ENCODE measurements around the gene AZU1.
"Not testable (repeated sequence)": the region's sequence is repeated elsewhere in the genome, so short reads cannot be mapped to it uniquely, and the experiment has no call there.

Gene AZU1

DNA sequence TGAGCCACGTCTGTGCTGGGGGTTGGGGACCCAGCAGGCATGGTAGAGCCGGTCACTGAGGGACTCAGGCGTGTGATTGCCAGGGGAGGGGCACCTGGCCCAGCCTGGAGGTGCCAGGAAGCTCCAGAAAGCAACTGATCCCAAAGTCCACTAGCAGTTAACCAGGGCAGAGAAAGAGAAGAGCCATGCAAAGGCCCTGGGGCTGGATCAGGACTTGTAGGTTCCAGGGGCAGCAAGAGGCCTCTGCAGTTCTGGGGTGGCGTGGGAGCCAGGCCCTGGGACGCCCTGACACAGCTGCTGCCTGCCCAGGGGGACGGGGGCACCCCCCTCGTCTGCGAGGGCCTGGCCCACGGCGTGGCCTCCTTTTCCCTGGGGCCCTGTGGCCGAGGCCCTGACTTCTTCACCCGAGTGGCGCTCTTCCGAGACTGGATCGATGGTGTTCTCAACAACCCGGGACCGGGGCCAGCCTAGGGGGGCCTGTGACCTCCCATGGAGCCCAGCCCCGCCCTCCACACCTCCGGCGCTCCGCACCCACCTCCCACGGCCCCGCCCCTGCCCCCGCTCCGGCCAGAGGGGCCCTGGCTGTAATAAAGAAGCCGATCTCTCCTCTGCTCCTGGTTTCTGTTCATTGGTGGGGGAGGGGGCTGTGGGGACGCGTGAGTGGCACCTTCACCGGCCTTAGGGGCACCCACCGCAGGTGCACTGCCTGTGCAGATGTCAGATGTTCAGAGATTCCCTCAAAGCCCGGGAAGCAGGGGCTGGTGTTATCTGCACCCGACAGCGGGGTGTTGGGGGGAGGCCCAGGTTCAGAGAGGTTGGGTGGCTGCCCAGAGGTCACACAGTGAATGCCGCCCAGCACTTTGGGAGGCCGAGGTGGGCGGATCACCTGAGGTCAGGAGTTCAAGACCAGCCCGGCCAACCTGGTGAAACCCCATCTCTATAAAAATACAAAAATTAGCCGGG is 4.1 kb downstream of the AZU1 start:
- H3K36me3 Mint-ChIP-seq (ENCODE audit: low read depth) = no peaks in the 10 kb centered on the region
- TF ChIP-seq, protein P1, sequence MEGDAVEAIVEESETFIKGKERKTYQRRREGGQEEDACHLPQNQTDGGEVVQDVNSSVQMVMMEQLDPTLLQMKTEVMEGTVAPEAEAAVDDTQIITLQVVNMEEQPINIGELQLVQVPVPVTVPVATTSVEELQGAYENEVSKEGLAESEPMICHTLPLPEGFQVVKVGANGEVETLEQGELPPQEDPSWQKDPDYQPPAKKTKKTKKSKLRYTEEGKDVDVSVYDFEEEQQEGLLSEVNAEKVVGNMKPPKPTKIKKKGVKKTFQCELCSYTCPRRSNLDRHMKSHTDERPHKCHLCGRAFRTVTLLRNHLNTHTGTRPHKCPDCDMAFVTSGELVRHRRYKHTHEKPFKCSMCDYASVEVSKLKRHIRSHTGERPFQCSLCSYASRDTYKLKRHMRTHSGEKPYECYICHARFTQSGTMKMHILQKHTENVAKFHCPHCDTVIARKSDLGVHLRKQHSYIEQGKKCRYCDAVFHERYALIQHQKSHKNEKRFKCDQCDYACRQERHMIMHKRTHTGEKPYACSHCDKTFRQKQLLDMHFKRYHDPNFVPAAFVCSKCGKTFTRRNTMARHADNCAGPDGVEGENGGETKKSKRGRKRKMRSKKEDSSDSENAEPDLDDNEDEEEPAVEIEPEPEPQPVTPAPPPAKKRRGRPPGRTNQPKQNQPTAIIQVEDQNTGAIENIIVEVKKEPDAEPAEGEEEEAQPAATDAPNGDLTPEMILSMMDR (IDR thresholded peaks at IDR 0.05) = no peak
- peaks cover 8% of the 10 kb centered on the region for H3K27me3 Mint-ChIP-seq (ENCODE audit: low read depth, poor library complexity)
- H3K27ac Mint-ChIP-seq = no peak overlapping the region
- H3K4me1 Mint-ChIP-seq = peaks cover 14% of the 10 kb centered on the region
- no peak overlapping the region for H3K4me3 Mint-ChIP-seq
- no peak for DNase-seq
- no peaks in the 10 kb centered on the region for H3K9me3 Mint-ChIP-seq

DNA sequence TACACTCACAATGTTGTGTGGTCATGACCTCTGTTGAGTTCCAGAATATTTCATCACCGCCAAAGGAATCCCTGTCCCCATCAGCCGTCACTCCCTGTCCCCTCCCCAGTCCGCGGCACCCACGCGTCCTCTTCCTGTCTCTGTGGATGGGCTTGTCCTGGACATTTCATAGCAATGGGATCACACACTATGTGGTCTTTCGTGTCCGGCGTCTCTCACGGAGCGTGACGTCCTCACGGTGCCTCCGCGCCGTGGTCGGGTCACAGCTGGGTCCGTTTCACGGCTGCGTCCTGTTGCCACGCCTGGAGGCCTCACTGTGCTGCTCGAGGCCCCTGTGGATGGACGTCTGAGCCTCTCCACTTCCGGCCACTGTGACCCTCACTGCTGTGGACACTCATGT is 6.6 kb downstream of the AZU1 start:
- H3K4me3 Mint-ChIP-seq = no peak overlapping the region
- H3K9me3 Mint-ChIP-seq = no peaks in the 10 kb centered on the region
- TF ChIP-seq, protein P1 (IDR thresholded peaks at IDR 0.05) = no peak
- peaks cover 14% of the 10 kb centered on the region for H3K4me1 Mint-ChIP-seq
- peaks cover 8% of the 10 kb centered on the region for H3K27me3 Mint-ChIP-seq (ENCODE audit: low read depth, poor library complexity)
- H3K27ac Mint-ChIP-seq = no peak overlapping the region
- DNase-seq = no peak
- H3K36me3 Mint-ChIP-seq (ENCODE audit: low read depth) = no peaks in the 10 kb centered on the region

DNA sequence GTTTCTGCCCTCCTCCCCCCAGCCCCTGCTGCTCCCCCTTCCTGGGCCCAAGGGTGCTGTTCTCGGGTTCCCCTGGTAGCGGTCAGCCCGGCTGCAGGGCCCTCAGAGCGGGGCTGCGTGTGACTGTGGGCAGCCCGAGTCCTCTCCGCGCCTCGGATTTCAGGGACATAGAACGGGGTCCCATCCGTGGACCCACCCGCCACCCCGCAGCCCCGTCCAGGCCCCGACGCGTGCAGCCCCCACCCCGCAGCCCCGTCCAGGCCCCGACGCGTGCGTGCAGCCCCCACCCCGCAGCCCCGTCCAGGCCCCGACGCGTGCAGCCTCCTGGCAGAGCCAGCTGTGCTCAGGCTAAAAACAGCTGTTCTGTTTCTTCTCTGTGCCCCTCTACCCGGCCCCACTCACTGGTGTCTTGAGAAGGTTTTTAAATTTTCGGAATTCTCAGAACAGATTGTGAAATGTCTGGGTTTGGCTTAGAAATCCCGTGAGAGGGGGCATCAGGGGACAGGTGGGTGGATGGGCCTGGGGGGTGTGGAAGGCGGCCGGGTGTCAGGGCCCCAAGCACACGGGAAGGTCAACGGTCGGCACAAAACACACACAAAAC is 7.7 kb downstream of the AZU1 start:
- no peaks in the 10 kb centered on the region for H3K36me3 Mint-ChIP-seq (ENCODE audit: low read depth)
- H3K27ac Mint-ChIP-seq = no peak overlapping the region
- H3K27me3 Mint-ChIP-seq (ENCODE audit: low read depth, poor library complexity) = peaks cover 8% of the 10 kb centered on the region
- H3K4me3 Mint-ChIP-seq = no peak overlapping the region
- no peak for DNase-seq
- no peaks in the 10 kb centered on the region for H3K9me3 Mint-ChIP-seq
- TF ChIP-seq, protein P1 (IDR thresholded peaks at IDR 0.05) = no peak
- peaks cover 14% of the 10 kb centered on the region for H3K4me1 Mint-ChIP-seq

DNA sequence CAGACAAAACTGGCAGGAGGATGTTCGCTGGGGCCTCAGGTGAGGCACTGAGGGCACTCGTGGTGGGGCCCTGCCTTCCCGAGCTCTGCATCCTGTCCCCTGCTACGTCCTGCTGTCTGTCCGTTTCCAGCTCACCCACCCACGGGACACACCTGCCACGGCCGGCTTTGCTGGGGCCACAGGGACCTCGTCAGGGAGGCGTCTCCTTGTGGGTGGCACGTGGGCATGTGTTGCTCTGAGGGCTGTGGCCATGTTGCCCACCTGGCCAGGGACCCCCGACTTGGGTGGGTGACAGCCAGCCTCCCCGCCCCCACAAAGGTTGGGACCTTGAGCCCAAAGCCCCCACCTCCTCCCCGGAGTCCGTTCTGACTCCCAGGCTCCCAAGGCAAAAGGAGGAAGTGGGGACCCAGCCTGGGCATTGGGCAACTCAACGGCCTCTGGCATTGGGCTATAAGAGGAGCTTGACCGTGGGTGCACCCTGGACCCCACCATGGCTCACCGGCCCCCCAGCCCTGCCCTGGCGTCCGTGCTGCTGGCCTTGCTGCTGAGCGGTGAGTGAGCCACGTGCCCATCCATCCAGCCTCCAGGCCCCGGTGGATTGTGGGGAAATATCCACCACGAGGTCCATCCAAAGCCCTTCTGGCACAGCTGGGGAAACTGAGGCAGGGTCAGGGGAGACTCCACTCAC is 13.0 kb downstream of the AZU1 start, which contains the start of gene PRTN3:
Gene PRTN3 (plus strand): TSS at position 481 of the 688 bp plus-strand sequence. CDS start 10 bp downstream, at position 491.
- no peaks in the 10 kb centered on the region for H3K9me3 Mint-ChIP-seq
- H3K27ac Mint-ChIP-seq = no peak within 1 kb of the TSS
- H3K36me3 Mint-ChIP-seq (ENCODE audit: low read depth) = no peaks in the 10 kb centered on the region
- H3K4me3 Mint-ChIP-seq = peak within 1 kb of the TSS; percentile 45
- no peak for DNase-seq
- TF ChIP-seq, protein P1 (IDR thresholded peaks at IDR 0.05) = no peak
- H3K27me3 Mint-ChIP-seq (ENCODE audit: low read depth, poor library complexity) = peaks cover 40% of the 10 kb centered on the region
- peaks cover 19% of the 10 kb centered on the region for H3K4me1 Mint-ChIP-seq

DNA sequence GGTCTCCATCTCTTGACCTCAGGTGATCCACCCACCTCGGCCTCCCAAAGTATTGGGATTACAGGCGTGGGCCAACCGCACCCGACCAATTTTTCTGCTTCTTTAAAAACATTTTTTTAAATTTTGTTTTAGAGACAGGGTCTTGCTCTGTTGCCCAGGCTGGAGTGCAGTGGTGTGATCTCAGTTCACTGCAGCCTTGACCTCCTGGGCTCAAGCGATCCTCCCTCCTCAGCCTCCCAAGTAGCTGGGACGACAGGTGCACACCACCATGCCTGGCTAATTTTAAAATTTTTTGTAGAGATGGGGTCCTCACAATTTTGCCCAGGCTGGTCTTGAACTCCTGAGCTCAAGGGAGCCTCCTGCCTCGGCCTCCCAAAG is 15.2 kb downstream of the AZU1 start:
- Mint-ChIP-seq H3K4me1 (peaks cover 25% of the 10 kb centered on the region), H3K27me3 (ENCODE audit: low read depth, poor library complexity) (peaks cover 37% of the 10 kb centered on the region), H3K4me3 (peak overlapping the region; percentile 42)
- H3K9me3 Mint-ChIP-seq; H3K36me3 Mint-ChIP-seq (ENCODE audit: low read depth); H3K27ac Mint-ChIP-seq; DNase-seq: not testable (repeated sequence)
